Germinal center (tissue), 1 donor: ENCODE data around the gene KCNT1.
"Not testable (repeated sequence)": the region's sequence is repeated elsewhere in the genome, so short reads cannot be mapped to it uniquely, and the experiment has no call there.

Experiments
- DNase-seq: peaks from one replicate; pipeline ENCODE4 v3.0.0; 2012; ENCODE audit warnings: mixed read lengths, low spot score

The KCNT1 gene

DNA sequence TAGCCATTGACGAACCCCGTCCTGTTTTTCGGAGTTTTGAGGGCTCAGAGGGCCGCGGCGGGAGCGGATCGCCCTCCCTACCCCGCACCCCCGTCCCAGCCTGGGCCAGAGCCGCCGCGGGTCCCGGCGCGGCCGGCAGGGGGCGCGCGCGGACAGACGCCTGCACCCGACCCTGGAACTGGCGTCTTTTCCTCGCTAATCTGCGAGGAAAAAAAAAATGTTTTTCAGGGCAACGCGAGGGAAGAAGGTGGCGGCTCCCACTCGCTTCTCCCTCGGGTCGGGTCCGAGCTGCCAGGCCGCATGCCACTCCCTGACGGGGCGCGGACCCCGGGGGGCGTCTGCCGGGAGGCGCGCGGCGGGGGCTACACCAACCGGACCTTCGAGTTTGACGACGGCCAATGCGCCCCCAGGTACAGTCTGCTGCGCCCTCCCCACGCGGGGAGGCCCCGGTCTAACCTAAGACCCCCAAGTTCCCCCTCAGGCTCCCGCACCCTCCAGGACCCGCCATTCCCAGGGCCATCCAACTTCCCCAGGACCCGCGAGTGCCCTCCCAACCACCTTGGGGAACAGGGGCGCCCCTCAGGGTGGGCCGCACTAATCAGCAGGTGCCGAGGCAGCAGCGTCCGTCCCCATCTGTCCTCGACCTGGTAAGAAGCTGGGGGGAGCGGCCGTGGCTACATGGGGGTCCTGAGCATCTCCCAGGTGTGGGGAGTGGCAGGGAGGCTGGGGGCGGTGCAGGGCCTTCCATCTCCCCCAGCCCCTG, at the start of gene KCNT1:
KCNT1 (plus strand) TSS at position 227 of the 763 bp plus-strand sequence; CDS start at position 301, 74 bp downstream.
- DNase-seq = peak; percentile 85

DNA sequence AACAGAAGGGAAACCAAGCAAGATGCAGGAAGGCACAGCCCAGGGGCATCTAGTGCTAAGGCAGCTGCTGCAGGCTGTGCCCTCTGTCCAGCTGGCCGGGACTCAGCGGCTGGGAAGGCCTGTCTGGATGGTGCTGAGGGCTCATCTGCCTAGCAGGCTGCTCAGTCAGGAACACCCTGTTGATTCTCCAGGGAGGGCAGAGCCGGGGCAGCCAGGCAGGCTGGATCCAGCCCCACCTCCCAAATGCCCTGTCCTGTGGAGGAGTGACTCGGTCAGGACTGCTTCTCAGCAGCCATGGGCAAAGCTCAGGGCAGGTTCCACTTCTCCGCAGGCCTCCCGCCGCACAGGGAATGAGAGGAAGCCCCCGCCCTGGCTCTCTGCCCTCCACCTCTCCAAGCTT, 46.7 kb upstream of the KCNT1 start:
- no peak for DNase-seq

DNA sequence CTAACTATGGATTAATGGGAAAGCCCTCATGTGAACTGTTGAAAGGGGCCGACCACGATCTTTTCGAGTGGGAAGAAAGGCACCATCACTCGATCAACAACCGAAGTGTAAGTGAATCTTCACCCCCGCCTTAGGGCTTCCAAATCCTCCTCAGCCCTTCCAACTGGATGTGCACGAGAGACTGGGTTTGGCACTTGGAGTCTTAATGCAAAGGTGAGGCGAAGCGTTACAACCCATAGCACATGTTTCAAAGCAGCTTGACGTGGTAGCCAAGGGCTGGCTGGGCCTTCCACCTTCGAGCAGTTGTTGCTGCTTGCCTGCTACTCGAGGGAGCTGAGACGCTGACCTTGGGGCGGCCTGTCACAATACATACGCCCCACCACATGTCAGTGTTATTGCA, 44.6 kb upstream of the KCNT1 start:
- no peak for DNase-seq

DNA sequence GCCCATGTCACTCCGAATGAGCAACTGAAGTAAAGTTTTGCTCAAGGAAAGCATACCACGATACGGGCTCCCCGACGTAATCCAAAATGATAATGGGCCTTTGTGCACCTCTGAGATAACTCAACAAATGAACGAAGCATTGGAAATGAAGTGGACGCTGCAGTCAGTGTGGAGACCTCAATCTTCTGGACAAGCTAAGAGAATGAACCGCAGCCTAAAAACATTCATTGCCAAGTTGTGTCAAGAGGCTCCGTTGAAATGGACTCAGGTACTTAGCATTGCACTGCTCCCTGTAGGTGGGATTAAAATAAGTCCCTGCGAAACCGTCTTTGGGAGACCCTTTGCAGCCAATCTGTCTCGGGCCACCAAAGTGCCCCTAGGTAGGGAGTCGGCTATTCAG, 42.7 kb upstream of the KCNT1 start:
- no peak for DNase-seq

DNA sequence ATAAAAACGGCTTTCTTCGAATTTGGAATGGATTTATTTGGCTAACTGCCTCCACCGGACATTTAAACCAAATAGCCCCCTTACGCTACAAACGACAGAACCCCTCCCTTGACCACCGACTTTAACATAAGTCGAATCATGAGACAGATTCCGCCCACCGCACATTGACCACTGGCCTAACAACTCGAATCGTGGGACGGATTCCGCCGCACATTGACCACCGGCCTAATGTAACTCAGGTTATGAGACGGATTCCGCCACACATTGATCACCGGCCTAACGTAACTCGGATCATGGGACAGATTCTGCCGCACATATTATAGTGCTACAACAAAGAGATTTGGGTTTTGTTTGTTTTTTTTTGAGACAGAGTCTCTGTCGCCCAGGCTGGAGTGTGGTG, 41.6 kb upstream of the KCNT1 start:
- DNase-seq = no peak

DNA sequence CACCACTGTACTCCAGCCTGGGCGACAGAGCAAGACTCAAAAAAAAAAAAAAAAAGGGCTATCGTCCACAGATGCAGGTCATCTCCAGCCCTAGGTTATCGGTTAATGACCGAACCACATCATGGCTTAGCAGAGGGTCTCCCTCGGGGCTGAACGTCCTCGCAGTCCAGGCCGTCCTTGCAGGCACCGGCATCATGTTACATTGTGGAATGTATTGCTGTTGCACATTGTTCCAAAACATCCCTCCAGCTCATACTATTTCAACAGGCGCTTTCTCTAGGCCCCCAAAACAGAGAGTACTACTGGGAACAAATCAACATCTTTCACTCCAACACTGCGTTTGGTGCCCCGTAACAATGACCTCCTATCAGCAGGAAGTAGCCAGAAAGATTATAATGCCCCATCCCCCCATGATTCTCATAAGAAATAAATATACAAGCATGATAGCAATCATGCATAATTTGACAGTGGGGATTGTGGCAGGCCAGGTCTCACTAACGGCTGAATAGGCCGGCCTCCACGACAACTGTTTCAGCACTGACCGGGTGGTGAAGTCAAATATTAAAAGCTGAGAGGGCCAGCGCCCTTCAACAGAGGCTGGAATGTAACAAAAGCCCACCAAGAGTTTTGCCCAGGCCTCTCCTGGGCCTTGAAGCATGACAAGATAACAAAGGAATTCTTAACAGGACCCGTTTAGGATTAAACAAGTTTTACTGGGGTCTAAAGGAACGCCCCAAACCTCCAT, 40.0 kb upstream of the KCNT1 start:
- no peak for DNase-seq

DNA sequence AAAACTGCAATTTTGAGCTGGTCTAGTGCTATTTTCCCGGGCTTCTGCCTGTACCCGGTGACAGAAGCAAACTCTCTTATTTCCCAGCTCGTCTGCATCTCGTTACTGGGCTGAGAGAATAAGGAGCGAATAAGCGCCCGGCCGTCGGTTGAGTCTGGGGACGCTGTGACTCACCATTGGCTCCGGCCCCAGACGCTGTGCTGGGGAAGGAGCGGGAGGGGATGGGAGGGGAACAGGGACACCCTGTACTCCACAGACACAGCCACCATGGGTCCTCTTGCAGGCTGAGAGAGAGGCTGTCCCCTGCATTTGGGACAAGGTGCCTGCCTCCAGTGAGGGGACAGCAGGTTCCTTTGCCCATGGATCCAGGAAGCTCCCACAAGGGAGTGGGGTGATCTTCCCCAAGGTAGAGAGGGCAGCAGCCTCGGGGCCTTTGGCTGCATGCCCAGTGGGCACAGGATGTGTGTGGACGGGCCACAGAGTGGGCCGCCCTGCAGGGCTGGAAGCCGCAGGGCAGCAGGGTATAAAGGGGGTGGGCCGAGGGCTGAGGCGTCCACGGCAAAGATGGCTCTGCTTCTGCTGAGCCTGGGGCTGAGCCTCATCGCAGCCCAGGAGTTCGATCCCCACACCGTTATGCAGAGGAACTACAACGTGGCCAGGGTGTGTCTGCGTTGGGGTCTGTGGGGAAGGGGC, 39.1 kb upstream of the KCNT1 start, which contains the start of gene LCN9:
LCN9 (plus strand) TSS at position 552 of the 693 bp plus-strand sequence; CDS start at position 565, 13 bp downstream.
- no peak for DNase-seq

DNA sequence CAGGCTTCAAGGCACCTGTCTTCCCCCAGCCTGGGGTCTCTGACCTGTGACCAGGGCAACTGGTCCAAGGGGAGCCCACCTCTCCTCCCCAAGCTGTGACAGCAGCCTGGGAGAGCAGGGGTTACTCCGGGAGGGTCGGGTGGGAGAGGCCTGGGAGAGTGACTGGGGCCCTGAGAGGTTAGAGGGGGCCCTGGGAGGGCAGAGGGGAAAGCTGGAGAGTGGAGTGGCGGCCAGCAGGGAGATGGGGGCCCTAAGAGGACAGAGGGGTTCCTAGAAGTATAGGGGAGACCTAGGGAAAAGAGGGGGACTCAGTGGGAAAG, 38.6 kb upstream of the KCNT1 start:
- DNase-seq = no peak

DNA sequence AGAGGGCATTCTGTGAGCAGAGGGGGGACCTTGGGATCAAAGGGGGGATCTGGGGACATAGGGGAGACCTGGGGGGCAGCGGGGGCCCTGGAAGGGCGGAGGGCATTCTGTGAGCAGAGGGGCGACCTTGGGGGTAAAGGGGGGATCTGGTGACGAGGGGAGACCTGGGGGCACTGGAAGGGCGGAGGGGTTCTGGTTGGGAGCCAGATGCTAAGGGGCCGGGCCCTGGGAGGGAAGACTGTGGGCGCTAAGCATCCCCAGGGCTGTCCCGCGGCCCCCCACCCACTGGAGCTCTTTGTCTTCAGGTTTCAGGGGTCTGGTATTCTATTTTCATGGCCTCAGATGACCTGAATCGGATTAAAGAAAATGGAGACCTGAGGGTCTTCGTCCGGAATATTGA, 38.1 kb upstream of the KCNT1 start:
- DNase-seq = no peak

DNA sequence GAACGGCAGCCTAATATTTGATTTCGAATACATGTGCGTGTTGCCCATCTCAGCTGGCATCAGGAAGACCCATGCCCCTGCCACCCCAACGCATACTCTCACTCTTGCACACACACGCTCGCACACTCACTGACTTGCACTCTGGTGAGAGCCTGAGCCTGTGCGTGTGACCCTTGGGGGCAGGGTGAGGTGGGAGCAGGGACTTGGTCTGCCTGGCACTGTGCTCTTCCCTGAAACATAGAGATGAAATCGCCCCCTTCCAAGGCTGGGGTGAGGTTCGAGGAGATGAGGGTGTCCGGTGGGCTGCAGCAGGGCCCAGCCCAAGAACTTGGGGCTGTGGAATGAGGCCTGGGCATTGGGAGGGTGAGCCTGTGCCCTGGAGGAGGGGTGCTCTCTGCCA, 37.7 kb upstream of the KCNT1 start:
- DNase-seq = no peak

DNA sequence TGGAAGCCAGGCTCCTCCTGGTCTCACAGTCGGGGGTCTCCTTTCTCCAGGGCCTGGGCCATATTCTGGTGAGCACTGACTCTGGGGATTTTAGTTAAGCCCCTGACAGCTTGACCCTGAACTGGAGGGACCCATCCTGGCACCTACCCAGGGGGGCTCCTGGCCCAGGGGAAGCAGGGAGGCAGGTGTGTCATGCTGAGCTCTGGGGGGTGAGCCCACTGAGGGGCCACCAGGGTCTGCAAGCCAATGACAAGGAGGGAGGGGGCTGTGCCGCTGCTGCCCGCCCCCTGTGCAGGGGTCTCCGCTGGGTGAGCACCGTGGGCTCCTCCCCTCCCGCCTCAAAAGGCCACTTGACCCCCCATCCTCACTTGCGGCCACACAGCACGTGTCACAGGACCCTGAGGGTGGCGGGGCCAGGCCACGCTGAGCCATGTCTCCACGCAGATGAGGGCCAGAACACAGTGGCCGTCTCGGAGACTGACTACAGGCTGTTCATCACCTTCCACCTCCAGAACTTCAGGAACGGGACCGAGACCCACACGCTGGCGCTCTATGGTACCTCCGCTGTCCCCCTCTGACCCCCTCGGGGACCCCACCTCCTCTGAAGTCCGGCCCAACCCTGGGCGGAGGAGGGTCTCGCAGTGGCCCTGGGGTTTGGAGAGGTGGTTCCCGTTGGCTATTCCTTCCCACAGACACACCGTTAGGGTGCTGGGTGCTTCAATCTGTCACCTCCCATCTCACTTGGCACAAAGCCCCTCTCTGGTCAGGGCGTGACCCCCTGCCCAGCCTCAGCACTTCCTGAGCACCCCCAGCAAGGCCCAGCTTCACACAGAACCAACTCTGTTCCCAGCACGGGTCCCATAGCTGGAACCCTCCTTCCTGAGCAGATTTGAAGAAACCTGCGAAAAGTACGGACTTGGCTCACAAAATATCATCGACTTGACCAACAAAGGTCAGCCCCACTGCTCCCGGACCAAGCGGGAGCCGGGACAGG, 36.9 kb upstream of the KCNT1 start:
- DNase-seq = no peak

DNA sequence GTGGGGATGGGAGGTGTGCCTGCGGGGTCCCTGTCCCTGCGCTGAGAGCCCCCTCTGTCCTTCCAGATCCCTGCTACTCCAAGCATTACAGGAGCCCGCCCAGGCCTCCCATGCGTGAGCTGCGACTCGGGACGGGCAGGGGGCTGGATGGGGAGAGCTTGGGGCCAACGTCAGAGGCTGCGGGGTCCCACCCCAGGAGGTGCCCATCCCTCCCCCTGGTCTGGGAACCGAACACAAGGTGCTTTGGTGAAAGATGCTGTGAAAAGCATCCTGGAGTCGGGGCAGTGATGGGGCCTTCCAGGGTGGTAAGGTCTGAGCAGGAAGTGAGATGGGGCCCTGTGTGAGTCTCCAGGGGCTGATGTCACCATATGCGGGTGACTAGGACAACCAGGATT, 36.2 kb upstream of the KCNT1 start:
- DNase-seq = no peak

DNA sequence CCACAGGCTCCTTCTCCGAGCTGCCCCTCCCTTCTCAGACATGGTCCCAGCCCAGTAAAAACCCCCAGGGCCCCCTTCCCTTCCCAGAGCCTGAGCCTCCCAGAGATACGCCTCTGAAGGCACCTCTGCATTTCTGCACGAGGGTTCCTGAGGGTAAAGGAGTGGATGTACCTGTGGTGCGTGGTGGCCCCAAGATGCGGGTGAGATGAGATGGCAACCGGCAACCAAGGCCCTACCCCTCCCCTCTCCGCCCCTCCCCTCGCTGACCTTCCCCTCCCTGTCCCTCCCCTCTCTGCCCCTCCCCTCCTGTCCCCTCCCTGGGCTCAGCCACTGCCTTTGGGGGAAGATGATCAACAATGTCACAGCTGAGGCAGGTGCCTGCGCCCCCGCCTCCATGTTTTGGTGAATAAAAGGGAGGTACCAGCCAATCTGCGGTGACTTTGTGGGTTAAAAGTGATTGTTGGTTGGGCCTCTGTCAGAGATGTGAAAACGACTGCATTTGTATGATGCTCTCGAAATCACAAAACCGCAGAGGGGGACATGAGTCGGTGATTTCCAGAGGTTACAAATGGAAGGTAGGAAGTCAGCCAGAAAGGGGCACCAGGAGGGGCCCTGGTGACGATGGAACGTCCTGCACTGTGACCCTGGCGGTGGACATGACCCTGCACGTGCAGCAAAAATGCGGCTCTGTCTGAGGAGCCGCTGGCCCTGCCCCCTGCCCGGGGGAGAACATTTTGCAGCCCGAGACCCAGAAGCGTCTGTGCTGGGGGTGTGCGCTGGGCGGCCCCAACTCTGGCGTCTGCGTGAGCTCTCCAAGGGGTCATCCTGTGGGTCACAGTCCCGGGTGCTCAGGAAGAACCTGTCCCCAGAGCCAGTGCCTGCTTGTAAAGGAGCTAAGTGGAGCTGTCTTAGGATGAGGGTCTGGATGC, 35.2 kb upstream of the KCNT1 start:
- DNase-seq = no peak

DNA sequence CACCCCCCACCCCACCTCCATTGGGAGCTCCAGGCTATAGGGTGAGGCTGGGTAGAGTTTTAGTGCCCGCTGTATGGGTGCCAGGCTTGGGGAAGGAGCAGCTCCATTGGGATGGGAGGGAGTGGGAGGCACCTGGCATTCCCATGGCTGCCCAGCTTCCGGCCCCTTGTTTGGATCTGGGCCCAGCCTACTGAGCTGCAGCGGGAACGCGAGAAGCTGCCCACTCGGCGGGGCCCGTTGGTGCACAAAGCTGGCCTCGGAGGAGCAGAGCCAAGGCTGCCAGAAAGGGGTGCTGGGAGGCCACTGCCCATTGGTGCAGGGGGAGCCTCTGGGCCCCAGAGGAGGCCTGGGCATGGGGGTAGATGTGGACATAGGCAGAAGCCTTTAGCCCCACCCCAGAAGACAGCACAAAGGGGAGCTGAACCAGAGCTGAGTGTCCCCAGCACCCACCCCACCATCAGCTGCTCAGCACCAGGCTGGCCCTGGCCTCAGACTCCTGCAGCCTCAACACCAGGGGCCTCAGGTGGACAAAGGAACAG, 34.5 kb upstream of the KCNT1 start:
- no peak for DNase-seq

DNA sequence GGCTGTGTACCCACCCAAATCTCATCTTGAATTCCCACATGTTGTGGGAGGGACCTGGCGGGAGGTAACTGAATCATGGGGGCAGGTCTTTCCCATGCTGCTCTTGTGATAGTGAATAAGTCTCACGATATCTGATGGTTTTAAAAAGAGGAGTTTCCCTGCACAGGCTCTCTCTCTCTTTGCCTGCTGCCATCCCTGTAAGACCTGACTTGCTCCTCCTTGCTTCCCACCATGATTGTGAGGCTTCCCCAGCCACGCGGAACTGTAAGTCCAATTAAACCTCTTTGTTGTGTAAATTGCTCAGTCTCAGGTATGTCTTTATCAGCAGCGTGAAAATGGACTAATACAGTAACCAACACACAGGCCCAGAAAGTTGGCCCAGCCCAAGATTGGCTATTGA, 33.0 kb upstream of the KCNT1 start:
- not testable (repeated sequence) for DNase-seq

DNA sequence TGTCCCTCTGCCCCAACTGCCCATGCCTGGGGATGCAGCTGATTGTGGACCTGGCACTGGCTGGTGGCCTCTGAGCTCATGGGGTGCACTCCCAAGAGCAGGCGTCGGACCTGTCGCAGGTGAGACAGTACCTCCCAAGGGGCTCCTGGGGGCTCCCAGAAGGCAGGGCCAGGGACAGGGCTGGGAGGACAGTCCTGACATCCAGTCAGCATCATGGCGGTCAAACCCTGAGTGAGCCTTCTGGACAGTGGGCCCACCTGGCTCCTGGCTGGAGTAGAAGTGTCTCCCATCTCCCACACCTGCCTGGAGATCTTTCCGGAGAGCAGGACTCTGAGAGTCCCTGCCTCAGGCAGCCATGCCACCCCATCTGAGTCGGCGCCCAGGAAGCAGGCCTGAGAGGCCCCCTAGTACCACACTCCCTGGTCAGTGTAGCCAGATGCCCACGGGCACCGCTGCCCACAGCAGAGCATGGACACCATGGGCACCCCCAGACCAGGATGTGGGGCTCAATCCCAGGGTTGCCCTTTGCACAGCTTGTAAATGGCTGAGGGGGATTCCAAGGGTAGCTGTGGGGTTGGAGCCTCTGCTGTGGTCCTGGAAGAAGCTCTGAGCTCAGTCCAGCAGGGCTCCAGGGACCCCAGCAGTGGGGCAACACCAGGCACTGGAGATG, 32.2 kb upstream of the KCNT1 start:
- DNase-seq = no peak

DNA sequence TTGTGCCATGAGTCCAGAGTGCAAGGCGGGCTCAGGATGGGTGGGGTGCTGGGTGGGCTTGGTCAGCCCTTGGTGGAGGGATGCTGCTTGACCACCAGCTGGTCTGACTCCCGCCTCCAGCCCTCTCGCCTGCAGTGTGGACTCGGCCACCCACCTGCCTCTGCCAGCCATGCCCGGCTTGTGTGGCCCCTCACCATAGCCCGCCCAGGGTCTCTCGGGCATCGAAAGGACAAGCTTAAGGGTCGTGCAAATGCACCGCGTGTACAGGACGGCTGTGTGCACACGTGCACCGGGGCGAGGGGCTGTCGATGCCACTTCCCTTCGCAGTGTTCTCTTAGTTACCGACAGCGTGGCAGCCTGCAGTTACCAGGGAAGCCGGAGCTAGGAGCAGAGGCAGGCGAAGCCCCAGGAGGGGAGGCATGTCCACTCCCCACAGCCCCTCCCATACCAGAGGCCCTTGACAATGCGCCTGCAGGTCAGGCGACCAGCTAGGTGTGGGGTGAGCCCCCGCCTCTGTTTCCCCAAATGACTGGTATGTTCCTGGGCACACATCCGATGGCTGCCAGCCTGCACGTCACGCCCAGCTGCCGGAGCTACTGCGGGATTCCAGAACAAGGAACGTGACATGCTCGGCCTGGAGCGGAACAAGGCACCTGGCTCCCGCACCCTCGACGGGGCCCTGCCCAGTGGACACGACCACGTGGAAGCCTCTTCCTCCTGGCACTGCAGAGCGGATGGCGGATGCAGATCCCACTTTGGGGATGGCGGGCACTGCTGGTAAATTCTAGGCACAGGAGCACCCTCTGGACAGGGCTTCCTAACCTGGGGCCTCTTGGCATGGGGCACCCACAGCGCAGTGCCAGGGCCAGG, 31.0 kb upstream of the KCNT1 start:
- no peak for DNase-seq

DNA sequence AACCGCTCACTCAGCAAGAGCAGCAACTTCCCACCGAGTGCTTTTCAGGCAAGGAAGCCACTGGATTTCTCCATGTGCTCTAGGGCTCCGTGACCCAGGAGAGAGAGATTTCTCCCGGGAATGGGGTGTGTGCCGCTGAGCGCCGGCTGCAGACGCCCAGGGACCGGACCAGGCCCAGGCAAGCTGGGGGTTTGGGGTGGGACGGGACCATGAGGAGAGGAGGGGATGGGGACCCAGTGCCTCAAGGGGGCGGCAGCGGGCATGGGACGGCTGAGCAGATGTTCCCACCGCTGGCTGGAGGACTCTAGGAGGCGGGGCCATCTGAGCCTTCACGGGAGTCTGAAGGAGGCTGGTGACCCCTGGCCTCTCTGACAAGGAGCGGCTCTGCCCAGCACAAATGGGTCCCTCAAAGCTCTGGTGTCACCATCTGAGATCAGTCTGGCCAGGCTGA, 30.4 kb upstream of the KCNT1 start:
- no peak for DNase-seq

DNA sequence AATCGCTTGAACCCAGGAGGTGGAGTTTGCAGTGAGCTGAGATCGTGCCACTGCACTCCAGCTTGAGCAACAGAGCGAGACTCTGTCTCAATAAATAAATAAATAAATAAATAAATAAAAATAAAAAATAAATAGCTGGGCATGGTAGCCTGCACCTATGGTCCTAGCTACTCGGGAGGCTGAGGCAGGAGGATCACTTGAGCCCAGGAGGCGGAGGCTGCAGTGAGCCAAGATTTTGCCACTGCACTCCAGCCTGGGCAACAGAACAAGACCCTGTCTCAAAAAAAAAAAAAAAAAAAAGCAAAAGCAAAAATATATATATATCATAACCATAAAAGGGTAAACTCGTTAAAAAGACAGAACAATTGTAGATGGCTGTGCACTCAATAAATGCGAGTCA, 29.2 kb upstream of the KCNT1 start:
- not testable (repeated sequence) for DNase-seq
